ENCODE data around the gene GPC3.

Gene GPC3

GRCh38 chrX:133956570-133957340, 28.6 kb downstream of the GPC3 start:
- no peak for TF ChIP-seq CTCF (conservative IDR thresholded peaks at IDR 0.05; ENCODE audit: low read depth, low read length)
- H3K4me3 ChIP-seq (ENCODE audit: low read depth, low read length): no peak overlapping the region
- DNase-seq (ENCODE audit: low read depth): no peak

- TF ChIP-seq CTCF (conservative IDR thresholded peaks at IDR 0.05; ENCODE audit: low read depth, low read length): no peak
- DNase-seq (ENCODE audit: low read depth): no peak
- H3K4me3 ChIP-seq (ENCODE audit: low read depth, low read length): no peak overlapping the region
These were observed 31.5 kb downstream of the GPC3 start for GRCh38 chrX:133953785-133954355.

GRCh38 chrX:133953078-133953477, 32.3 kb downstream of the GPC3 start:
- no peak for TF ChIP-seq CTCF (conservative IDR thresholded peaks at IDR 0.05; ENCODE audit: low read depth, low read length)
- H3K4me3 ChIP-seq (ENCODE audit: low read depth, low read length): no peak overlapping the region
- no peak for DNase-seq (ENCODE audit: low read depth)

GRCh38 chrX:133951098-133951497, 34.3 kb downstream of the GPC3 start:
- TF ChIP-seq CTCF (conservative IDR thresholded peaks at IDR 0.05; ENCODE audit: low read depth, low read length): no peak
- no peak overlapping the region for H3K4me3 ChIP-seq (ENCODE audit: low read depth, low read length)
- no peak for DNase-seq (ENCODE audit: low read depth)

GRCh38 chrX:133950214-133950613, 35.2 kb downstream of the GPC3 start:
- no peak for TF ChIP-seq CTCF (conservative IDR thresholded peaks at IDR 0.05; ENCODE audit: low read depth, low read length)
- DNase-seq (ENCODE audit: low read depth): no peak
- no peak overlapping the region for H3K4me3 ChIP-seq (ENCODE audit: low read depth, low read length)

GRCh38 chrX:133948895-133949294, 36.5 kb downstream of the GPC3 start:
- TF ChIP-seq CTCF (conservative IDR thresholded peaks at IDR 0.05; ENCODE audit: low read depth, low read length): no peak
- H3K4me3 ChIP-seq (ENCODE audit: low read depth, low read length): no peak overlapping the region
- no peak for DNase-seq (ENCODE audit: low read depth)

- DNase-seq (ENCODE audit: low read depth): no peak
- H3K4me3 ChIP-seq (ENCODE audit: low read depth, low read length): no peak overlapping the region
- no peak for TF ChIP-seq CTCF (conservative IDR thresholded peaks at IDR 0.05; ENCODE audit: low read depth, low read length)
These were observed 37.4 kb downstream of the GPC3 start for GRCh38 chrX:133947996-133948395.

All from choroid plexus epithelial cell (primary cell).